Measurements from ENCODE around the gene ERH. TPM values are rescaled to one million over a fixed set of nuclear protein-coding genes. Genes with fewer than 3 reads are reported as not detected.

Gene ERH
- total and polyA plus RNA-seq, 2 donors (not counting 3 experiments of a cell fraction or from before 2014, with no cell fraction given), result 157 to 263 TPM

DNA sequence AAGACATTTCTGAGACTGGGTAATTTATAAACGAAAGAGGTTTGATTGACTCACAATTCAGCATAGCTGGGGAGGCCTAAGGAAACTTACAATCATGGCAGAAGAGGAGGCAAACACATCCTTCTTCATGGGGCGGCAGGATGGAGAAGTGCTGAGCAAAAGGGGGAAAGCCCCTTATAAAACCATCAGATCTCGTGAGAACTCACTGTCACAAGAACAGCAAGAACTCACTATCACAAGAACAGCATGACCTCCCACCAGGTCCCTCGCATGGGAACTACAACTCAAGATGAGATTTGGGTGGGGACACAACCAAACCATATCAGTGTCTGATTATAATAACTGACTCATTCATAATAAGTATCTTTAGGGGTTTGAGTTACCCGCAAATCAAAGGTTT lies 6.8 kb upstream of the ERH start:
- no peak overlapping the region for H3K4me3 ChIP-seq (replicated peaks in 1 of 3; ENCODE audit: insufficient read depth in 1 of 3, low read depth in 1 of 3, low read length in 3 of 3)
- peaks cover 4% of the 10 kb centered on the region for H4K20me1 ChIP-seq (replicated peaks; ENCODE audit: control insufficient read depth, extremely low read depth, insufficient read depth, low read length)
- peaks cover 50% of the 10 kb centered on the region for H3K79me2 ChIP-seq (ENCODE audit: control insufficient read depth, insufficient read depth, low read length)
- FAIRE-seq (no peak), DNase-seq (ENCODE audit: low read depth, low spot score) (no peak)
- H2AFZ ChIP-seq (ENCODE audit: low read depth, low read length), result no peak overlapping the region
- ChIA-PET POLR2A (no interaction called here), CTCF (interaction anchor here (1.0 to 1.6 kb wide), 2 partner anchors 55 to 275 kb away, joined by 3 to 4 read pairs; no protein-coding TSS in a partner anchor)
- no peak overlapping the region for H3K4me2 ChIP-seq (ENCODE audit: insufficient read depth, low read length)
- H3K9me1 ChIP-seq (replicated peaks; ENCODE audit: control insufficient read depth, extremely low read depth, insufficient read depth, low read length), result no peaks in the 10 kb centered on the region
- dilution Hi-C loops (cut with MboI; ENCODE audit: extremely low pct_ligation_motif_present, low sequenced_read_pairs), result no loop called here
- no peaks in the 10 kb centered on the region for H3K9me3 ChIP-seq (replicated peaks; ENCODE audit: control insufficient read depth, insufficient read depth, low read length)
- TF ChIP-seq, protein P1, sequence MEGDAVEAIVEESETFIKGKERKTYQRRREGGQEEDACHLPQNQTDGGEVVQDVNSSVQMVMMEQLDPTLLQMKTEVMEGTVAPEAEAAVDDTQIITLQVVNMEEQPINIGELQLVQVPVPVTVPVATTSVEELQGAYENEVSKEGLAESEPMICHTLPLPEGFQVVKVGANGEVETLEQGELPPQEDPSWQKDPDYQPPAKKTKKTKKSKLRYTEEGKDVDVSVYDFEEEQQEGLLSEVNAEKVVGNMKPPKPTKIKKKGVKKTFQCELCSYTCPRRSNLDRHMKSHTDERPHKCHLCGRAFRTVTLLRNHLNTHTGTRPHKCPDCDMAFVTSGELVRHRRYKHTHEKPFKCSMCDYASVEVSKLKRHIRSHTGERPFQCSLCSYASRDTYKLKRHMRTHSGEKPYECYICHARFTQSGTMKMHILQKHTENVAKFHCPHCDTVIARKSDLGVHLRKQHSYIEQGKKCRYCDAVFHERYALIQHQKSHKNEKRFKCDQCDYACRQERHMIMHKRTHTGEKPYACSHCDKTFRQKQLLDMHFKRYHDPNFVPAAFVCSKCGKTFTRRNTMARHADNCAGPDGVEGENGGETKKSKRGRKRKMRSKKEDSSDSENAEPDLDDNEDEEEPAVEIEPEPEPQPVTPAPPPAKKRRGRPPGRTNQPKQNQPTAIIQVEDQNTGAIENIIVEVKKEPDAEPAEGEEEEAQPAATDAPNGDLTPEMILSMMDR (IDR thresholded peaks at IDR 0.05; ENCODE audit: extremely low read depth in 1 of 2, insufficient read depth in 1 of 2, low read depth in 1 of 2, low read length in 2 of 2), result no peak
- no peak for TF ChIP-seq POLR2A (IDR thresholded peaks at IDR 0.05; ENCODE audit: low read depth, low read length)
- peaks cover 17% of the 10 kb centered on the region for H3K4me1 ChIP-seq (ENCODE audit: control insufficient read depth, extremely low read depth, insufficient read depth, low read length)
- H3K27ac ChIP-seq (ENCODE audit: insufficient read depth, low read depth, low read length), result no peak overlapping the region
- no TSS peak for BruUV-seq (replicated peaks)
- H3K36me3 ChIP-seq (ENCODE audit: control insufficient read depth in 2 of 2, extremely low read depth in 1 of 2, insufficient read depth in 2 of 2, low read length in 2 of 2), result no peaks in the 10 kb centered on the region
- intact Hi-C loops (cut with micrococcal nuclease), result no loop called here
- H3K9ac ChIP-seq (replicated peaks; ENCODE audit: extremely low read depth, insufficient read depth, low read length), result no peak overlapping the region
- no peaks in the 10 kb centered on the region for H3K27me3 ChIP-seq (ENCODE audit: control insufficient read depth in 2 of 2, insufficient read depth in 2 of 2, low read length in 2 of 2)

GRCh38 chr14:69404478-69404877 lies 6.4 kb upstream of the ERH start:
- H3K9me3 ChIP-seq (replicated peaks; ENCODE audit: control insufficient read depth, insufficient read depth, low read length), result no peaks in the 10 kb centered on the region
- TF ChIP-seq POLR2AphosphoS5 (IDR thresholded peaks at IDR 0.05; ENCODE audit: insufficient read depth, low read depth, low read length) (no peak), JUN (IDR thresholded peaks at IDR 0.05; ENCODE audit: borderline replicate concordance, insufficient read depth, insufficient read length, low read depth) (no peak), POLR2A (IDR thresholded peaks at IDR 0.05; ENCODE audit: low read depth, low read length) (no peak), FOS (IDR thresholded peaks at IDR 0.05; ENCODE audit: borderline replicate concordance, insufficient read depth, low read length) (no peak), MAX (IDR thresholded peaks at IDR 0.05; ENCODE audit: insufficient read depth, insufficient read length) (no peak), MYC (IDR thresholded peaks at IDR 0.05; ENCODE audit: low read depth, low read length) (no peak), EZH2 (IDR thresholded peaks at IDR 0.05; ENCODE audit: borderline replicate concordance, low read depth, low read length, severe bottlenecking) (no peak), GATA2 (IDR thresholded peaks at IDR 0.05; ENCODE audit: insufficient read depth, insufficient read length, low read depth, low read length) (no peak)
- TF ChIP-seq, protein P1 (IDR thresholded peaks at IDR 0.05; ENCODE audit: extremely low read depth in 1 of 2, insufficient read depth in 1 of 2, low read depth in 1 of 2, low read length in 2 of 2), result no peak
- H3K36me3 ChIP-seq (ENCODE audit: control insufficient read depth in 2 of 2, extremely low read depth in 1 of 2, insufficient read depth in 2 of 2, low read length in 2 of 2), result no peaks in the 10 kb centered on the region
- intact Hi-C loops (cut with micrococcal nuclease) (no loop called here), dilution Hi-C loops (cut with MboI; ENCODE audit: extremely low pct_ligation_motif_present, low sequenced_read_pairs) (no loop called here)
- no peak overlapping the region for H3K9ac ChIP-seq (replicated peaks; ENCODE audit: extremely low read depth, insufficient read depth, low read length)
- H3K27me3 ChIP-seq (ENCODE audit: control insufficient read depth in 2 of 2, insufficient read depth in 2 of 2, low read length in 2 of 2), result no peaks in the 10 kb centered on the region
- POLR2A ChIA-PET, result no interaction called here
- no peak overlapping the region for H3K27ac ChIP-seq (ENCODE audit: insufficient read depth, low read depth, low read length)
- H3K4me2 ChIP-seq (ENCODE audit: insufficient read depth, low read length), result no peak overlapping the region
- no TSS peak for BruUV-seq (replicated peaks)
- peaks cover 4% of the 10 kb centered on the region for H4K20me1 ChIP-seq (replicated peaks; ENCODE audit: control insufficient read depth, extremely low read depth, insufficient read depth, low read length)
- peaks cover 21% of the 10 kb centered on the region for H3K4me1 ChIP-seq (ENCODE audit: control insufficient read depth, extremely low read depth, insufficient read depth, low read length)
- no peak overlapping the region for H2AFZ ChIP-seq (ENCODE audit: low read depth, low read length)
- H3K4me3 ChIP-seq (replicated peaks in 1 of 3; ENCODE audit: insufficient read depth in 1 of 3, low read depth in 1 of 3, low read length in 3 of 3), result no peak overlapping the region
- H3K79me2 ChIP-seq (ENCODE audit: control insufficient read depth, insufficient read depth, low read length), result peaks cover 53% of the 10 kb centered on the region
- CTCF ChIA-PET, result interaction anchor here (1.0 to 1.6 kb wide), 2 partner anchors 56 to 275 kb away, joined by 3 to 4 read pairs; no protein-coding TSS in a partner anchor
- no peaks in the 10 kb centered on the region for H3K9me1 ChIP-seq (replicated peaks; ENCODE audit: control insufficient read depth, extremely low read depth, insufficient read depth, low read length)
- FAIRE-seq (no peak), DNase-seq (ENCODE audit: low read depth, low spot score) (no peak)
